ENCODE results near the gene TMEM170A.
"Not testable (repeated sequence)": the region's sequence is repeated elsewhere in the genome, so short reads cannot be mapped to it uniquely, and the experiment has no call there.

TMEM170A gene

GRCh38 chr16:75471723-75472633, 7.5 kb upstream of the TMEM170A start:
- ATAC-seq, result peak; percentile 67
- Mint-ChIP-seq H3K9me3 (no peaks in the 10 kb centered on the region), H3K27me3 (no peaks in the 10 kb centered on the region), H3K4me1 (peaks cover 5% of the 10 kb centered on the region), H3K4me3 (no peak overlapping the region), H3K27ac (no peak overlapping the region), H3K36me3 (no peaks in the 10 kb centered on the region)

DNA sequence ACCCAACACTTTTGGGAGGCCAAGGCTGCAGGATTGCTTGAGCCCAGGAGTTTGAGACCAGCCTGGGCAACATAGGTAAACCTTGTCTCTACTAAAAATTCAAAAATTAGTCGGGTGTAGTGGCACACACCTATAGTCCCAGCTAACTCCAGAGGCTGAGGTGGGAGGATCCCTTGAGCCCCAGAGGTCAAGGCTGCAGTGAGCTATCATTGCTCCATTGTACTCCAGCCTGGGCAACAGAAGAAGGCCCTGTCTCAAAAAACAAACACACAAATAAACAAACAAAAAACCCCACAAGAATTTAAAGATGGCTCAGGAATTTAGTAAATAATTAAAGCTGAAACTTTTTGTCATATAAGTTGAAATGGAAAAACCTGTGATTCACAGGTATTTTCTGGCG, 2.3 kb upstream of the TMEM170A start:
- Mint-ChIP-seq H3K27ac (no peak overlapping the region), H3K9me3 (no peaks in the 10 kb centered on the region), H3K4me1 (peaks cover 31% of the 10 kb centered on the region), H3K36me3 (no peaks in the 10 kb centered on the region), H3K4me3 (no peak overlapping the region), H3K27me3 (no peaks in the 10 kb centered on the region)
- ATAC-seq, result no peak

GRCh38 chr16:75463389-75464121, 934 bp downstream of the TMEM170A start:
- peaks cover 12% of the 10 kb centered on the region for H3K36me3 Mint-ChIP-seq
- peak; percentile 17 for ATAC-seq
- H3K4me3 Mint-ChIP-seq, result peak overlapping the region; percentile 93
- not testable (repeated sequence) for H3K9me3 Mint-ChIP-seq, H3K27me3 Mint-ChIP-seq
- H3K4me1 Mint-ChIP-seq, result peaks cover 52% of the 10 kb centered on the region
- H3K27ac Mint-ChIP-seq, result peak overlapping the region; percentile 84

DNA sequence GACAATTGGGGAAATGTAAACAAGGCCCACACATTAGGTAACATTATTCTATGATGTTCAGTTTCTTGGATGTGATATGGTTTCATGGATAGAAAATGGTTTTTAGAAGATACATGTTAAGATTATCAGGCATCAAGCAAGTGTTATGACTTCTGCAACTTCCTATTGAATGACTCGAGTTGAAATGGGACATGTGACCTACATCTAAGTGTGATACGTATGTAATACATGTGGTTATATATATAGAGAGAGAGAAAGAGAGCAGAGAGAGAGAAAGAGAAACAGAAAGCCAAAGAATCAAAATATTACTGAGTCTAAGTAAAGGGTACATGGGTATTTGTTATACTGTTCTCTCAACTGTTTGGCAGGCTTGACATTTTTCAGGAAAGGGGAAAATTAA, 1.7 kb downstream of the TMEM170A start:
- Mint-ChIP-seq H3K27ac (peak overlapping the region; percentile 84), H3K4me1 (peaks cover 60% of the 10 kb centered on the region), H3K27me3 (no peaks in the 10 kb centered on the region), H3K4me3 (peak overlapping the region; percentile 93), H3K36me3 (peaks cover 12% of the 10 kb centered on the region), H3K9me3 (no peaks in the 10 kb centered on the region)
- no peak for ATAC-seq

DNA sequence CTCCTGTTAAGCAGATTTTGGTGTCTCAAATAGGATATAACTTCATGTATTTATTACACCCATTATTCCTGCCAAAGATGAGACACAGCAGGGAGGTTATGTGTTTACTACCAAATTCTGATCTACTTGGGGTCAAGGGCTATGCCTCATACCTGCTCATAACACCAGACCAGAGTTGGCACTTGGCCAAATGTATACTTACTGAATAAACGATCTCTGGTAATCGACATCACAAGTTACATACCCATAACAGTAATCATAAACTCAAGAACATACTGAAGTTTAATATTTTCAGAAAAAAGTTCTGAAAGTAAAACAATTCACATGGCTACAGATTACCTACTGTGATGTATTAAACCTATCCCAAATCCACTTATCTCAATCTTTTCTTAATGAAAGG, 2.9 kb downstream of the TMEM170A start:
- no peak for ATAC-seq
- Mint-ChIP-seq H3K4me3 (no peak overlapping the region), H3K27ac (no peak overlapping the region)

DNA sequence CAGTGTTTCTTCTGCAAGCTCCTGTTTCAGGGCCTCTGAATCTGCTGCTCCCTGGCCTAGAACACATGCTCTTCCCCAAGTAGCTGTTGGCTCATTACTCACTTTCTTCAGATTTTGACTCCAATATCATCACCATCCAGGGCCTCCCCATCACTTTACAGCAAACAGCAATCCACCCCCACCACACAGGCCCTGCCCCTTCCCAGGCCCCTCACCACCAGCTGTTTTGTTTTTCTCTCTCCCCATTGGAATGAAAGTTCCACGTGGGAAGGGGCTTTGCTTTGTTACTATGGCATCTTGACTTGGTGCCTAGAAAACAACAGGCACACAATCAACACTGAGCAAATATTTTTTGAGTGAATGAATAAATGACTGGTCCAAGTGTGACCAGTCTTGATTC, 4.0 kb downstream of the TMEM170A start:
- Mint-ChIP-seq H3K27ac (peak overlapping the region; percentile 17), H3K4me1 (peaks cover 79% of the 10 kb centered on the region), H3K4me3 (no peak overlapping the region), H3K9me3 (no peaks in the 10 kb centered on the region), H3K36me3 (peaks cover 12% of the 10 kb centered on the region), H3K27me3 (no peaks in the 10 kb centered on the region)
- ATAC-seq, result no peak

More for the DNA sequence above, 2.9 kb downstream of the TMEM170A start:
- Mint-ChIP-seq H3K36me3 (peaks cover 12% of the 10 kb centered on the region), H3K9me3 (no peaks in the 10 kb centered on the region), H3K4me1 (peaks cover 72% of the 10 kb centered on the region), H3K27me3 (no peaks in the 10 kb centered on the region)

- Mint-ChIP-seq H3K9me3 (no peaks in the 10 kb centered on the region), H3K27me3 (no peaks in the 10 kb centered on the region), H3K4me3 (no peak overlapping the region), H3K4me1 (peaks cover 82% of the 10 kb centered on the region), H3K27ac (no peak overlapping the region), H3K36me3 (peaks cover 12% of the 10 kb centered on the region)
- ATAC-seq, result no peak
Observed at GRCh38 chr16:75459691-75460090, 4.8 kb downstream of the TMEM170A start.

DNA sequence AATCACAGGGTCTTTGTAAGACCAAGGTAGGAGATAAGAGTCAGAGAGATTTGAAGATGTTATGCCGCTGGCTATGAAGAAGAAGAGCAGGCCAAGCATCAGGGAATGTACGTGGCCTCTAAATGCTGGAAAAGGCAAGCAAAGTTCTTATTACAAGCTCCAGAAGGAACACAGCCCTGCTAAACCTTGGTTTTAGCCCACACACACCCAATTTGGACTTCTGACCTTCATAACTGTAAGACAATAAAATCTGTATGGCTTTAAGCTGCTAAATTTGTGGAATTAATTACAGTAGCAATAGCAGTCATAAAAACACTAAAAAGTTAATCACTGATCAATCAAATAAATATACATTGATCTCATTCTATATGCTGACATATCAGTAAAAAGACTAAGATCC, 6.0 kb downstream of the TMEM170A start:
- peaks cover 12% of the 10 kb centered on the region for H3K36me3 Mint-ChIP-seq
- H3K27ac Mint-ChIP-seq, result no peak overlapping the region
- no peaks in the 10 kb centered on the region for H3K27me3 Mint-ChIP-seq
- H3K4me1 Mint-ChIP-seq, result peaks cover 84% of the 10 kb centered on the region
- ATAC-seq, result no peak
- no peaks in the 10 kb centered on the region for H3K9me3 Mint-ChIP-seq
- H3K4me3 Mint-ChIP-seq, result no peak overlapping the region

DNA sequence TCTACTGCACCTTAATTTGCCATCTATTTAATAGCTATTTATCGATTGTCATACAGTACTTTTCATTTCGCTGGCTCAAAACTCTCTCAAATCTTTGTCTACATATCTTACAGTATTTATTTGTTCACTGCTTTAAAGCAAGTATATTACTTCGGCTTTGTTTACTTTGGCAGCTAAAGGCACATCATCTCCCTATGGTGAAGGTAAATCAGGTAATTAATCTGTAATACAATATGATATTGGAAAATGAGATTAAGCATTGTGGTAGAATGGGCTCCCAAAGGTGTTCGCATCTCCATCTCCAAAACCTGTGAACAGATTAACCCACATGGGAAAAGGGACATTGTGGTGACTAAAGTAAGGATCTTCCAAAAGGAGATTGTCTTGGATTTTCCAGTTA, 6.5 kb downstream of the TMEM170A start:
- Mint-ChIP-seq H3K4me1 (peaks cover 84% of the 10 kb centered on the region), H3K27me3 (no peaks in the 10 kb centered on the region), H3K9me3 (no peaks in the 10 kb centered on the region), H3K27ac (no peak overlapping the region), H3K4me3 (no peak overlapping the region), H3K36me3 (peaks cover 15% of the 10 kb centered on the region)
- ATAC-seq, result no peak

DNA sequence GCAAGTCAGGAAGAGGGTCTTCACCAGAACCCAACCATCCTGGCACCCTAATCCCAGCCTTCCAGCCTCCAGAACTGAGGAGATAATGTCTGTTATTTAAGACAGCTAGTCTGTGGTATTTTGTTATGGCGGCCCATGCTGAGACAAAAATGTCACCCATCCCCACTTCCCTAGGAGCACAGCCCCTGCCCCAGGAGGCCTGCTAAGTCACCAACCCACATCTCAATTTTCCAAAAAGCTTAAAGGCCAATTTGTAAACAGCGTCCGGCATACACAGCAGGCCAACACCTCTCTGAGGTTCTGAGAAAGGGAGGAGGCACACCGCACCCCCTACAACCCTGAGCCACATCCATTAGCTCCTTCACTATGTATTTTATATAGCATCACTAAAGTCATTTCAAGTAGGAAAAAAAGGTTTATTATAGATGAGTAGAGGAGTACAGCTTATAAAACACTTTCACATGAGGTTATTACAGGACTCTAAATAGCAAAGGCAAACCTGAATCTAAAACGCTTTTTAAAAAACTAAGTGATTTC, 6.9 kb downstream of the TMEM170A start:
- Mint-ChIP-seq H3K4me1 (peaks cover 81% of the 10 kb centered on the region), H3K27ac (no peak overlapping the region), H3K9me3 (no peaks in the 10 kb centered on the region), H3K4me3 (no peak overlapping the region), H3K36me3 (peaks cover 19% of the 10 kb centered on the region), H3K27me3 (no peaks in the 10 kb centered on the region)
- ATAC-seq, result no peak

GRCh38 chr16:75456971-75457370, 7.5 kb downstream of the TMEM170A start:
- Mint-ChIP-seq H3K9me3 (no peaks in the 10 kb centered on the region), H3K36me3 (peaks cover 19% of the 10 kb centered on the region), H3K27ac (no peak overlapping the region), H3K4me1 (peaks cover 75% of the 10 kb centered on the region), H3K4me3 (no peak overlapping the region), H3K27me3 (no peaks in the 10 kb centered on the region)
- ATAC-seq, result no peak

DNA sequence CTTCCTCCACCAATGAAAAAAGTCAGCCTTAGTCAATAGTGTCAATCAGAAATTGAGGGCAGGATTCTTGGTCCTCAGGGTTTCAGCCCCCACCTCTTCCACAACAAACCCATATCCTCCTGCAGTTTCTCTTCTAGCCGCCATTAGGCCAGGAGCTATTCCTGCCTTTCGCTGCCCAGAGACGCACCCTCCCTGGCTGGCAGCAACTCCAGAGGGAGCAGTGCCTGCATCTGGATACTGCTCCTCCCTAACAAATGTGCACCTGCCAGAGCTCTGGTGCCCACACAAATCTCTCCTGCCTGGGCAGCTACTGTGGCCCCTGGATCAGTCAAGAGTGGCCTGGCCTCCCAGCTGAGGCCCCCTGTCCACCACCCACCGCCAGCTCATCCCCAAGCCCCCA, 8.0 kb downstream of the TMEM170A start:
- H3K27me3 Mint-ChIP-seq, H3K4me3 Mint-ChIP-seq, ATAC-seq, H3K9me3 Mint-ChIP-seq, H3K27ac Mint-ChIP-seq: not testable (repeated sequence)
- H3K36me3 Mint-ChIP-seq, result peaks cover 22% of the 10 kb centered on the region
- peaks cover 71% of the 10 kb centered on the region for H3K4me1 Mint-ChIP-seq

GRCh38 chr16:75455677-75456076, 8.8 kb downstream of the TMEM170A start:
- Mint-ChIP-seq H3K9me3 (no peaks in the 10 kb centered on the region), H3K36me3 (peaks cover 29% of the 10 kb centered on the region), H3K4me1 (peaks cover 69% of the 10 kb centered on the region), H3K4me3 (no peak overlapping the region), H3K27ac (no peak overlapping the region), H3K27me3 (no peaks in the 10 kb centered on the region)
- ATAC-seq, result no peak

DNA sequence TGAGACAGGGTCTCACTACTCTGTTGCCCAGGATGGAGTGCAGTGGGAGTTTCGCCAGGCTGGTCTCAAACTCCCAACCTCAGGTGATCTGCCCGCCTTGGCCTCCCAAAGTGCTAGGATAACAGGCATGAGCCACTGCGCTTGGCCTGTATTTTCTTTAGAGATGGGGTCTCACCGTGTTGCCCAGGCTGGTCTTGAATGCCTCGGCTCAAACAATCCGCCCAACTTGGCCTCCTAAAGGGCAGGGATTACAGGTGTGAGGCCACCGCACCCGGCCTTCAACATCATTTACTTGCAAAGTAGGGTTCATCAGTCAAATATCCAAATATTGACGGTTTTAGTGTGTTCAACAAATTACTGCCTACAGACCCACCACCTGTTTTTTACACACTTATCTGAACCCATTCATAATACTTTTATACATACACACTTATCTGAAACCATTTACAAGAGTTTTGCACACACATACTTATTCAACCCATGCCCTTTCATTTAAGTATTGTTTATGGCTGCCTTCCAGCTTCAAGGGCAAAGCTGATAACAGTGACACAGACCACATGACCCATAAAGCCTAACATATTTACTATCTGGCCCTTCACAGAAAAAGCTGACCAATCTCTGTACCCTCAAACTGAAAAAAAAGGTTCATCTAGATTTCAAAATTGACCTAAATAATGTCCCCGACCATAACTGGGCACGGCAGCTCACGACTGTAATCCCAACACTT, 11.9 kb downstream of the TMEM170A start:
- Mint-ChIP-seq H3K9me3 (no peaks in the 10 kb centered on the region), H3K4me1 (peaks cover 39% of the 10 kb centered on the region), H3K27ac (no peak overlapping the region), H3K4me3 (no peak overlapping the region), H3K36me3 (peaks cover 29% of the 10 kb centered on the region), H3K27me3 (no peaks in the 10 kb centered on the region)
- ATAC-seq, result no peak

DNA sequence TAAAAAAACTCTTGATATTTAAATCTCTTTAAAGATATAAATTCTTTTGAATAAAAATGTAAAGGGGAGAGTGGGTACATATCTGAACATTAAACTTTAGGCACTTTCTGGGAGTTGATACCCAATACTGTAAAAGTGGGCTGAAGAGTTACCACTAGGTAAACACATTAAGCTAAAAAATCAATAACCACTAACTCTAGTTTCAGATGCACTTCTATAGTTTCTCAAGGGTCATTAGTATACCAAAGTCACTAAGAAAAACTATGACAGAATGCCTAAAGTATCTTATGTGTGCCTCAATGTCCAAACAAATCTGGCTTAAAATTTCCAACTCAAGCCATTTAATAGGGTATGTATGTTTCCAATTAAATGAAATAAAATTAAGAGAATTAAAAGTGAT, 18.1 kb downstream of the TMEM170A start:
- Mint-ChIP-seq H3K4me3 (no peak overlapping the region), H3K36me3 (peaks cover 18% of the 10 kb centered on the region), H3K9me3 (no peaks in the 10 kb centered on the region), H3K27me3 (no peaks in the 10 kb centered on the region), H3K27ac (no peak overlapping the region), H3K4me1 (no peaks in the 10 kb centered on the region)
- no peak for ATAC-seq
